ENCODE data around the gene SLC6A12. TPM values are rescaled to one million over a fixed set of nuclear protein-coding genes. Genes with fewer than 3 reads are reported as not detected.

The SLC6A12 gene
- polyA plus RNA-seq, 1 donor (not counting 4 experiments of a cell fraction or from before 2014, with no cell fraction given) = not detected

- H3K4me1 ChIP-seq (ENCODE audit: control insufficient read depth, extremely low read depth, insufficient read depth, low read length) = no peaks in the 10 kb centered on the region
Observed at GRCh38 chr12:191541-191940, 22.4 kb downstream of the SLC6A12 start.

DNA sequence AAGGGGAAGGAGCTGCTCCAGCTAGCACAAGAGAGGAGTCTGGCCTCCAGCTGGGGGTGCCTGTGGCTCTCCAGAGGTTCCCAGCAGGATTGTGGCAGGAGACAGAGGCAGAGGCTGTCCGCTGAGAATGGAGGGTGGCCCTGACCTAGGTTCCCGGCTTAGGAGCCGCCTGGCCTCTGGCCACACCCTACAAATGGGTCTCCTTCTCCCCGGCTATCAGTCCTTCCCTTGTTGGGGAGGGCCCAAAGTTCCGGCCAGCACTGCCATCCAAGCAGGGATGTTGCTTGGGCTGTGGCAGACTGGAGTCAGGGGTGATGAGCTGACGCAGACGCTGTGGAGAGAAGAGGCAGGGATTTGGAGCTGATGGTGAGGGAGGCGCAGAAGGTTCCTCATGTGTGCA lies 23.1 kb downstream of the SLC6A12 start:
- TF ChIP-seq EZH2 (IDR thresholded peaks at IDR 0.05; ENCODE audit: low read length) = no peak
- TF ChIP-seq, protein P1, sequence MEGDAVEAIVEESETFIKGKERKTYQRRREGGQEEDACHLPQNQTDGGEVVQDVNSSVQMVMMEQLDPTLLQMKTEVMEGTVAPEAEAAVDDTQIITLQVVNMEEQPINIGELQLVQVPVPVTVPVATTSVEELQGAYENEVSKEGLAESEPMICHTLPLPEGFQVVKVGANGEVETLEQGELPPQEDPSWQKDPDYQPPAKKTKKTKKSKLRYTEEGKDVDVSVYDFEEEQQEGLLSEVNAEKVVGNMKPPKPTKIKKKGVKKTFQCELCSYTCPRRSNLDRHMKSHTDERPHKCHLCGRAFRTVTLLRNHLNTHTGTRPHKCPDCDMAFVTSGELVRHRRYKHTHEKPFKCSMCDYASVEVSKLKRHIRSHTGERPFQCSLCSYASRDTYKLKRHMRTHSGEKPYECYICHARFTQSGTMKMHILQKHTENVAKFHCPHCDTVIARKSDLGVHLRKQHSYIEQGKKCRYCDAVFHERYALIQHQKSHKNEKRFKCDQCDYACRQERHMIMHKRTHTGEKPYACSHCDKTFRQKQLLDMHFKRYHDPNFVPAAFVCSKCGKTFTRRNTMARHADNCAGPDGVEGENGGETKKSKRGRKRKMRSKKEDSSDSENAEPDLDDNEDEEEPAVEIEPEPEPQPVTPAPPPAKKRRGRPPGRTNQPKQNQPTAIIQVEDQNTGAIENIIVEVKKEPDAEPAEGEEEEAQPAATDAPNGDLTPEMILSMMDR (optimal IDR thresholded peaks at IDR 0.05 in 1 of 3, IDR thresholded peaks at IDR 0.05 in 1 of 3, conservative IDR thresholded peaks at IDR 0.05 in 1 of 3; ENCODE audit: extremely low read depth in 1 of 3, insufficient read depth in 2 of 3, low read length in 3 of 3) = no peak
- H3K27me3 ChIP-seq (ENCODE audit: control insufficient read depth, extremely low read depth, insufficient read depth, low read length) = peaks cover 15% of the 10 kb centered on the region
- no peak overlapping the region for H3K27ac ChIP-seq (ENCODE audit: control insufficient read depth, insufficient read depth, low read length)
- no peaks in the 10 kb centered on the region for H3K9me1 ChIP-seq (ENCODE audit: control insufficient read depth, extremely low read depth, insufficient read depth, low read length)
- DNase-seq (ENCODE audit: low read depth, low spot score) (no peak), FAIRE-seq (no peak)
- no peak overlapping the region for H3K9ac ChIP-seq (ENCODE audit: control insufficient read depth, extremely low read depth, insufficient read depth, low read length)
- no peaks in the 10 kb centered on the region for H3K79me2 ChIP-seq (ENCODE audit: control insufficient read depth, insufficient read depth, low read length)
- no peaks in the 10 kb centered on the region for H4K20me1 ChIP-seq (ENCODE audit: control insufficient read depth, extremely low read depth, insufficient read depth, low read length)
- H3K36me3 ChIP-seq (ENCODE audit: control insufficient read depth in 2 of 2, extremely low read depth in 1 of 2, insufficient read depth in 2 of 2, low read length in 2 of 2) = no peaks in the 10 kb centered on the region
- no peak overlapping the region for H3K4me3 ChIP-seq (ENCODE audit: control insufficient read depth in 2 of 3, extremely low read depth in 1 of 3, insufficient read depth in 2 of 3, low read depth in 1 of 3, low read length in 3 of 3)
- H3K4me2 ChIP-seq (ENCODE audit: control insufficient read depth, extremely low read depth, insufficient read depth, low read depth, low read length) = no peak overlapping the region
- no peaks in the 10 kb centered on the region for H3K4me1 ChIP-seq (ENCODE audit: control insufficient read depth, extremely low read depth, insufficient read depth, low read length)
- no peak overlapping the region for H2AFZ ChIP-seq (ENCODE audit: control insufficient read depth, low read length)
- dilution Hi-C loops (cut with MboI; ENCODE audit: extremely low pct_ligation_motif_present, low sequenced_read_pairs) = no loop called here
- no peaks in the 10 kb centered on the region for H3K9me3 ChIP-seq (ENCODE audit: control insufficient read depth, low read depth, low read length)

More at GRCh38 chr12:191541-191940, 22.4 kb downstream of the SLC6A12 start:
- DNase-seq (ENCODE audit: low read depth, low spot score) (no peak), FAIRE-seq (no peak)
- H3K9me1 ChIP-seq (ENCODE audit: control insufficient read depth, extremely low read depth, insufficient read depth, low read length) = no peaks in the 10 kb centered on the region
- H3K4me2 ChIP-seq (ENCODE audit: control insufficient read depth, extremely low read depth, insufficient read depth, low read depth, low read length) = no peak overlapping the region
- H3K36me3 ChIP-seq (ENCODE audit: control insufficient read depth in 2 of 2, extremely low read depth in 1 of 2, insufficient read depth in 2 of 2, low read length in 2 of 2) = no peaks in the 10 kb centered on the region
- no peaks in the 10 kb centered on the region for H3K9me3 ChIP-seq (ENCODE audit: control insufficient read depth, low read depth, low read length)
- dilution Hi-C loops (cut with MboI; ENCODE audit: extremely low pct_ligation_motif_present, low sequenced_read_pairs) = no loop called here
- H3K79me2 ChIP-seq (ENCODE audit: control insufficient read depth, insufficient read depth, low read length) = no peaks in the 10 kb centered on the region
- peaks cover 15% of the 10 kb centered on the region for H3K27me3 ChIP-seq (ENCODE audit: control insufficient read depth, extremely low read depth, insufficient read depth, low read length)
- H4K20me1 ChIP-seq (ENCODE audit: control insufficient read depth, extremely low read depth, insufficient read depth, low read length) = no peaks in the 10 kb centered on the region
- no peak overlapping the region for H3K4me3 ChIP-seq (ENCODE audit: control insufficient read depth in 2 of 3, extremely low read depth in 1 of 3, insufficient read depth in 2 of 3, low read depth in 1 of 3, low read length in 3 of 3)
- TF ChIP-seq, protein P1 (optimal IDR thresholded peaks at IDR 0.05 in 1 of 3, IDR thresholded peaks at IDR 0.05 in 1 of 3, conservative IDR thresholded peaks at IDR 0.05 in 1 of 3; ENCODE audit: extremely low read depth in 1 of 3, insufficient read depth in 2 of 3, low read length in 3 of 3) = no peak
- TF ChIP-seq EZH2 (IDR thresholded peaks at IDR 0.05; ENCODE audit: low read length) = no peak
- no peak overlapping the region for H3K27ac ChIP-seq (ENCODE audit: control insufficient read depth, insufficient read depth, low read length)
- no peak overlapping the region for H2AFZ ChIP-seq (ENCODE audit: control insufficient read depth, low read length)
- no peak overlapping the region for H3K9ac ChIP-seq (ENCODE audit: control insufficient read depth, extremely low read depth, insufficient read depth, low read length)
